ENCODE measurements around the gene SUSD3. TPM values are rescaled to one million over a fixed set of nuclear protein-coding genes. Genes with fewer than 3 reads are reported as not detected.
"Not testable (repeated sequence)": the region's sequence is repeated elsewhere in the genome, so short reads cannot be mapped to it uniquely, and the experiment has no call there.

SUSD3 gene
- total RNA-seq, 1 donor from 2014 or later = not detected

DNA sequence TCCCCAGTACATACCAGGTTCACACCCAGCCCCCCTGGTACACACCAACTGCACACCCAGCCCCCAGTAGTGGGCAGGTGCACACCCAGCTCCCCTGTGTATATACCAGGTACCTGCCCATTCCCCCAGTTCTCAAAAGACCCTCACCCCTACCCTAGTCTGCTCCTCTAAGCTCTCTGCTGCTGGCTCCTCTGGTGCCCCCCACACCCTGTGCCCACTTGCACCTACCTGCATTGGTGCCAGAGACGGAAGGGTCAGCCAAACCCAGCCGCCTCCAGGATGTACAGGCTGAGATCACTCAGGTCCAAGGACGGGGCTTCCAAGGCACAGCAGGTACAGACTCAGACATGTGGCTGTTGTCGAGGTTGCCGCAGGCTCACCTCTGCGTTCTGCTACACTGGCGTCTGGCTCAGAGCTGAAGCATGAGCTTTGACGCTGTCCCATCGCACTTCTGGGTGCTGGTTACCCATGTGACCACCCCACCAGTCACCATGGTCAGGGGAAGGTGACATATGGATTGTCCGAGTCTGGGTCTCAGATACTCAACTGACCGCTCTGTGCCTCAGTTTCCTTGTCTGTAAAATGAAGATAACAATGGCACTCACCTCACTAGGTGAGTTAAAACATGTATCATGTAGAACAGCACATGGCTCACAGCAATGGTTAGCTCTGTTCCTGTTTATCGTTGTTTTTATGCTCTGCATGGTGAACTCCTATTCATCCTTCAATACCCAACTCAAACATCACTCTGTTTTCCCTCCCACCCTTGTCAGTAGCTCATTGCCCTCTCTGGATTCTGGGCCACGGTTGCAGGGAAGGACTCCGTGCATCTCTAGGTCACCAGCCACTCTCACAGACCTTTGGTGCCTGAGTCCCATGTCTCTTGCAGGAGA, 45.3 kb upstream of the SUSD3 start:
- H3K4me1 Mint-ChIP-seq = no peaks in the 10 kb centered on the region
- no peaks in the 10 kb centered on the region for H3K27me3 Mint-ChIP-seq (ENCODE audit: low read depth)
- DNase-seq (ENCODE audit: low read depth, low spot score) = no peak

DNA sequence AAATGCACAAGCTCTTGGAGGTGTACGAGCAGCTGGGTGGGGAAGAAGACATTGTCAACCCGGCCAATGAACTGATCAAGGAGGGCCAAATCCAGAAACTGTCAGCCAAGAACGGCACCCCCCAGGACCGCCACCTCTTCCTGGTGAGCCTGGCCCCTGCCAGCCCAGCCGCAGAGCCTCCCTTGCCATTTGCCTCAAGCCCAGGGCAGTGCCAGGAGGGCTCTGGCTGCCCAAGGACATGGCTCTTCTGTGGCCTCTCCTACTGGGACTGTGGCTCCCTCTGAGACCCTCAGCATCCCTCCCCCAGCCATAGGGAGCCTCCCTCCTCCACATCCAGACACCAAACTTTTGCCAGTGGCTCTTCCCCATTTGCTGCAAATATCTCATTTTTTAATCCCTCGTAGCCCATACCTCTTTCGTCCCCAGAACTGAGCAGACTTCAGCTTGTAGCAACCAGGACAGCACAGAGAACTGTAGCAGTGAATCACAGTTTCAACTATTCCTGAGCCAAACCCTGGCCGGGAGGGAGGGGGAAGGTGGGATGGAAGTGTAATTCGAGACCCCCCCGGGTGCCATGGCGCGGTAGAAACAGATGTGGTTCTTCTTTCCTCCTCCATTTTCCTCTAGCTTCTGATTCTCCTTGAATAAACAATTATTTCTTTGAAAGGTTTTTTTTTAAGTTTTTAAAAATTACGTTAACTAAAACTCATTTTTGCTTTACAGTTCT, 44.5 kb upstream of the SUSD3 start:
- Mint-ChIP-seq H3K36me3 (ENCODE audit: low read depth) (no peaks in the 10 kb centered on the region), H3K9me3 (no peaks in the 10 kb centered on the region), H3K4me1 (no peaks in the 10 kb centered on the region), H3K27me3 (ENCODE audit: low read depth) (no peaks in the 10 kb centered on the region), H3K4me3 (no peak overlapping the region), H3K27ac (ENCODE audit: unreplicated experiment) (no peak overlapping the region)
- no peak for DNase-seq (ENCODE audit: low read depth, low spot score)
- TF ChIP-seq, protein P1, sequence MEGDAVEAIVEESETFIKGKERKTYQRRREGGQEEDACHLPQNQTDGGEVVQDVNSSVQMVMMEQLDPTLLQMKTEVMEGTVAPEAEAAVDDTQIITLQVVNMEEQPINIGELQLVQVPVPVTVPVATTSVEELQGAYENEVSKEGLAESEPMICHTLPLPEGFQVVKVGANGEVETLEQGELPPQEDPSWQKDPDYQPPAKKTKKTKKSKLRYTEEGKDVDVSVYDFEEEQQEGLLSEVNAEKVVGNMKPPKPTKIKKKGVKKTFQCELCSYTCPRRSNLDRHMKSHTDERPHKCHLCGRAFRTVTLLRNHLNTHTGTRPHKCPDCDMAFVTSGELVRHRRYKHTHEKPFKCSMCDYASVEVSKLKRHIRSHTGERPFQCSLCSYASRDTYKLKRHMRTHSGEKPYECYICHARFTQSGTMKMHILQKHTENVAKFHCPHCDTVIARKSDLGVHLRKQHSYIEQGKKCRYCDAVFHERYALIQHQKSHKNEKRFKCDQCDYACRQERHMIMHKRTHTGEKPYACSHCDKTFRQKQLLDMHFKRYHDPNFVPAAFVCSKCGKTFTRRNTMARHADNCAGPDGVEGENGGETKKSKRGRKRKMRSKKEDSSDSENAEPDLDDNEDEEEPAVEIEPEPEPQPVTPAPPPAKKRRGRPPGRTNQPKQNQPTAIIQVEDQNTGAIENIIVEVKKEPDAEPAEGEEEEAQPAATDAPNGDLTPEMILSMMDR (conservative IDR thresholded peaks at IDR 0.05) = no peak

More for the DNA sequence above, 45.3 kb upstream of the SUSD3 start:
- TF ChIP-seq, protein P1 (conservative IDR thresholded peaks at IDR 0.05) = no peak
- Mint-ChIP-seq H3K27ac (ENCODE audit: unreplicated experiment) (no peak overlapping the region), H3K36me3 (ENCODE audit: low read depth) (no peaks in the 10 kb centered on the region), H3K9me3 (no peaks in the 10 kb centered on the region), H3K4me3 (no peak overlapping the region)

DNA sequence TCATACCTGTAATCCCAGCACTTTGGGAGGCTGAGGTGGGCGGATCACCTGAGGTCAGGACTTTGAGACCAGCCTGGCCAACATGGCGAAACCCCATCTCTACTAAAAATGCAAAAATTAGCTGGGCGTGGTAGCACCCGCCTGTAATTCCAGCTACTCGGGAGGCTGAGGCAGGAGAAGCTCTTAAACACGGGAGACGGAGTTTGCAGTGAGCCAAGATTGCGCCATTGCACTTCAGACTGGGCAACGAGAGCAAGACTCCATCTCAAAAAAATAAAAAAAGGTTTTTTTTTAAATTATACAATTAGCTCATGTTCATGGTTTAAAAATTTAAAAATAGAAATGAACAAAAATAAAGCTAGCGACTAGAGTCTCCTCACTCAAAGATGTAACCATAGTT, 43.3 kb upstream of the SUSD3 start:
- not testable (repeated sequence) for H3K27me3 Mint-ChIP-seq (ENCODE audit: low read depth); H3K4me3 Mint-ChIP-seq; H3K4me1 Mint-ChIP-seq; DNase-seq (ENCODE audit: low read depth, low spot score); H3K9me3 Mint-ChIP-seq; H3K27ac Mint-ChIP-seq (ENCODE audit: unreplicated experiment); H3K36me3 Mint-ChIP-seq (ENCODE audit: low read depth)

DNA sequence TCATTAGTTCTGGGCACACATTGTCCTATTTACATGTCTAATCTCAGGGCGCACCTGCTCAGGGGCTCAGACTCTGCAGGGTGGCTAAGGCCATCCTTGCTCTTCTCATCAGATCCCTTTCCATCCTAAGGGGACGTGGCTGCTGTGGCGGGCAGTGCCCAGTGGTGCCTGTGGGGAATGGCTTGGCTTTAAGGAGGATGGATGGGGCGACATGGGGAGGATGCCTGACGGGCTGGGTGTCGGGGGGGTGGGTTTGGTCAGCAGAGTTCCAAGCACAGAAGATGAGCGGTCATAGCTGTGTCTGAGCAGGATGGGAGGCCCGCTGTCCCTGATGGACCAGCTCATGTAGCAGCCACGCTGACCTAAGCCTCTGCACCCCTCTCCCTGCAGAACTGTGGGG, 40.9 kb upstream of the SUSD3 start:
- Mint-ChIP-seq H3K27me3 (ENCODE audit: low read depth) (no peaks in the 10 kb centered on the region), H3K36me3 (ENCODE audit: low read depth) (no peaks in the 10 kb centered on the region), H3K4me1 (no peaks in the 10 kb centered on the region), H3K4me3 (no peak overlapping the region), H3K9me3 (no peaks in the 10 kb centered on the region), H3K27ac (ENCODE audit: unreplicated experiment) (no peak overlapping the region)
- DNase-seq (ENCODE audit: low read depth, low spot score) = no peak
- TF ChIP-seq, protein P1 (conservative IDR thresholded peaks at IDR 0.05) = no peak

DNA sequence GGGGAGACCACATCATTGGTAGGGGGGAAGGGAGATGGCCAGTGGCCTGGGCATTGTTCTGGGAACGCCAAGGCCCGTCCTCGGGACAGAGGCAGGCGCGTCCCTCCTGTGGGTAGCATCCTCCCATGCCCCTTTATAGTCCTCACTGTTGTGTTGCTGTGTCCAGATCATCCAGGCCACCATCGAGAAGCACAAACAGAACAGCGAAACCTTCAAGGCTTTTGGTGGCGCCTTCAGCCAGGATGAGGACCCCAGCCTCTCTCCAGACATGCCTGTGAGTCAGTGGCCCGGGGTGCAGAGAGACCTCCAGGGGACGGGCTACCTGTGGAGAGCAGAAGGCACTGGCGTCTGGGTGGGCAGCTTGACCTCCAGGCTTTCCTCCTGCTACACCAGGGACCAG, 38.4 kb upstream of the SUSD3 start:
- Mint-ChIP-seq H3K4me3 (no peak overlapping the region), H3K4me1 (no peaks in the 10 kb centered on the region), H3K36me3 (ENCODE audit: low read depth) (no peaks in the 10 kb centered on the region), H3K27me3 (ENCODE audit: low read depth) (no peaks in the 10 kb centered on the region), H3K9me3 (no peaks in the 10 kb centered on the region), H3K27ac (ENCODE audit: unreplicated experiment) (no peak overlapping the region)
- TF ChIP-seq, protein P1 (conservative IDR thresholded peaks at IDR 0.05) = no peak
- no peak for DNase-seq (ENCODE audit: low read depth, low spot score)

All from neural crest cell (in vitro differentiated cells).